H1 (cell line): ENCODE measurements around the gene CNTNAP1. TPM values are rescaled to one million over a fixed set of nuclear protein-coding genes. Genes with fewer than 3 reads are reported as not detected.

Experiments
- CTCF ChIA-PET: fragments of 300-600 bp; sonication (Branson Sonifier 250); formaldehyde crosslinking; loops from one replicate; lab custom pipeline; 2021; ENCODE audit not compliant: partially characterized antibody; lab: Charles Lee
- POLR2A ChIA-PET: fragments of 300-600 bp; sonication (Branson Sonifier 250); formaldehyde crosslinking; loops from one replicate; lab custom pipeline; 2021; ENCODE audit warnings: inconsistent platforms; ENCODE audit not compliant: partially characterized antibody; lab: Charles Lee
- DNase-seq, 2 experiments: peaks; one replicate each; pipeline versions ENCODE4 v3.0.0 to v3.0.0-alpha.2; 2010 to 2022; ENCODE audit warnings: low spot score in 2 of 2, low read depth in 1 of 2, mixed read lengths in 1 of 2
- FAIRE-seq: peaks from 2 replicates; lab custom pipeline; 2011; peaks lifted over from hg19 to GRCh38; lab: Jason Lieb, UNC
- H2AFZ ChIP-seq: 2 replicates; pipeline ENCODE4 v1.8.1; 2012; ENCODE audit warnings: low read length, inconsistent platforms
- H2AK5ac ChIP-seq: 2 replicates; pipeline ENCODE4 v1.6.1; 2013; ENCODE audit warnings: low read depth, low read length
- H2BK120ac ChIP-seq: replicated peaks from 2 replicates; pipeline ENCODE3; 2013; ENCODE audit warnings: low read depth, low read length, inconsistent platforms
- H2BK12ac ChIP-seq: 2 replicates; pipeline ENCODE4 v1.6.1; 2013; ENCODE audit warnings: low read depth, low read length
- H2BK15ac ChIP-seq: 2 replicates; pipeline ENCODE4 v1.6.1; 2013; ENCODE audit warnings: low read length
- H2BK20ac ChIP-seq: 2 replicates; pipeline ENCODE4 v1.6.1; 2013; ENCODE audit warnings: low read length
- H2BK5ac ChIP-seq: 2 replicates; pipeline ENCODE4 v1.6.1; 2013; ENCODE audit warnings: low read depth, low read length
- H3K14ac ChIP-seq: 2 replicates; pipeline ENCODE4 v1.6.1; 2013; ENCODE audit warnings: inconsistent platforms; ENCODE audit not compliant: insufficient read length
- H3K18ac ChIP-seq: 2 replicates; pipeline ENCODE4 v1.6.1; 2013; ENCODE audit warnings: low read length; ENCODE audit errors: extremely low read depth
- H3K23ac ChIP-seq: 2 replicates; pipeline ENCODE4 v1.6.1; 2013; ENCODE audit warnings: inconsistent platforms; ENCODE audit not compliant: insufficient read length
- H3K23me2 ChIP-seq: 2 replicates; pipeline ENCODE4 v1.6.1; 2013; ENCODE audit warnings: low read depth, low read length
- H3K27ac ChIP-seq: 2 replicates; pipeline ENCODE4 v1.6.1; 2011; ENCODE audit warnings: low read depth, low read length, inconsistent platforms
- H3K27me3 ChIP-seq, 4 experiments: replicated peaks in 1 of 4; 1 replicate in 1 of 4; 2 replicates in 3 of 4; pipeline versions ENCODE4 v1.6.1 to v1.8.1; 2011 to 2013; ENCODE audit warnings: low read length in 3 of 4, mild to moderate bottlenecking in 3 of 4, inconsistent platforms in 2 of 4, mixed read lengths in 2 of 4, moderate library complexity in 1 of 4; ENCODE audit not compliant: control insufficient read depth in 3 of 4, insufficient read depth in 3 of 4; ENCODE audit errors: extremely low read depth in 1 of 4
- H3K36me3 ChIP-seq, 4 experiments: 2 replicates each; pipeline versions ENCODE4 v1.6.1 to v1.8.1; 2011 to 2013; ENCODE audit warnings: mild to moderate bottlenecking in 4 of 4, low read length in 3 of 4, moderate library complexity in 2 of 4, control low read depth in 1 of 4, inconsistent platforms in 1 of 4; ENCODE audit not compliant: insufficient read depth in 4 of 4, control insufficient read depth in 2 of 4
- H3K4ac ChIP-seq: replicated peaks from 2 replicates; pipeline ENCODE3; 2013; ENCODE audit warnings: low read length, low read depth, mixed read lengths, inconsistent platforms; ENCODE audit not compliant: insufficient read length
- H3K4me1 ChIP-seq, 4 experiments: replicated peaks in 1 of 4; 1 replicate in 1 of 4; 2 replicates in 3 of 4; pipeline versions ENCODE4 v1.6.1 to v1.8.1; 2011 to 2013; ENCODE audit warnings: low read length in 3 of 4, inconsistent platforms in 2 of 4, mixed read lengths in 1 of 4; ENCODE audit not compliant: insufficient read depth in 4 of 4, control insufficient read depth in 3 of 4
- H3K4me2 ChIP-seq, 2 experiments: 2 replicates each; pipeline versions ENCODE4 v1.6.1 to v1.8.1; 2011 to 2013; ENCODE audit warnings: low read depth in 2 of 2, low read length in 2 of 2, control low read depth in 1 of 2, inconsistent platforms in 1 of 2, mild to moderate bottlenecking in 1 of 2; ENCODE audit not compliant: insufficient read depth in 1 of 2
- H3K4me3 ChIP-seq, 4 experiments: fragments of 200-600, 300-600 bp in 1 of 4; sonication (generic), shearing (Covaris generic), sonication (Bioruptor Twin) in 1 of 4; 2 replicates each; pipeline versions ENCODE4 v1.5.1 to v1.8.1; 2011 to 2016; ENCODE audit warnings: low read length in 4 of 4, low read depth in 3 of 4, control low read depth in 2 of 4, inconsistent platforms in 2 of 4, mild to moderate bottlenecking in 2 of 4, mixed read lengths in 1 of 4, moderate library complexity in 1 of 4; ENCODE audit not compliant: insufficient read depth in 2 of 4; ENCODE audit errors: extremely low read depth in 1 of 4
- H3K56ac ChIP-seq: replicated peaks from 2 replicates; pipeline ENCODE3; 2013; ENCODE audit warnings: low read depth, mild to moderate bottlenecking, mixed read lengths, low read length, inconsistent platforms; ENCODE audit not compliant: insufficient read length
- H3K79me1 ChIP-seq: 2 replicates; pipeline ENCODE4 v1.6.1; 2013; ENCODE audit warnings: low read depth, low read length, control low read depth
- H3K79me2 ChIP-seq, 2 experiments: 2 replicates each; pipeline versions ENCODE4 v1.6.1 to v1.8.1; 2012 to 2013; ENCODE audit warnings: low read length in 2 of 2, mild to moderate bottlenecking in 2 of 2, inconsistent platforms in 1 of 2; ENCODE audit not compliant: insufficient read depth in 2 of 2, control insufficient read depth in 1 of 2
- H3K9ac ChIP-seq, 4 experiments: replicated peaks in 1 of 4; 1 replicate in 1 of 4; 2 replicates in 3 of 4; pipeline versions ENCODE4 v1.6.1 to v1.8.1; 2011 to 2013; ENCODE audit warnings: low read depth in 3 of 4, low read length in 3 of 4, control low read depth in 2 of 4, mild to moderate bottlenecking in 2 of 4, moderate library complexity in 2 of 4, inconsistent platforms in 1 of 4; ENCODE audit errors: extremely low read depth in 1 of 4
- H3K9me3 ChIP-seq, 2 experiments: 2 replicates each; pipeline versions ENCODE4 v1.6.1 to v1.8.1; 2012 to 2013; ENCODE audit warnings: mild to moderate bottlenecking in 2 of 2, moderate library complexity in 2 of 2, control low read depth in 1 of 2, inconsistent platforms in 1 of 2, low read depth in 1 of 2, low read length in 1 of 2, mixed read lengths in 1 of 2; ENCODE audit not compliant: insufficient read depth in 2 of 2
- H4K20me1 ChIP-seq, 2 experiments: replicated peaks in 1 of 2; 2 replicates each; pipeline versions ENCODE3 to v1.8.1; 2011 to 2013; ENCODE audit warnings: inconsistent platforms in 2 of 2, low read length in 2 of 2, mild to moderate bottlenecking in 1 of 2; ENCODE audit not compliant: insufficient read depth in 2 of 2, control insufficient read depth in 1 of 2
- H4K5ac ChIP-seq: 2 replicates; pipeline ENCODE4 v1.6.1; 2013; ENCODE audit warnings: low read length, low read depth, mixed read lengths, inconsistent platforms; ENCODE audit not compliant: insufficient read length
- H4K8ac ChIP-seq: 2 replicates; pipeline ENCODE4 v1.8.0; 2013; ENCODE audit warnings: mild to moderate bottlenecking, moderate library complexity, low read length, inconsistent platforms; ENCODE audit not compliant: insufficient read depth; ENCODE audit errors: extremely low read depth
- H4K91ac ChIP-seq: replicated peaks from 2 replicates; pipeline ENCODE3; 2013; ENCODE audit warnings: low read length, mixed read lengths, inconsistent platforms; ENCODE audit not compliant: insufficient read length
- ASH2L ChIP-seq: fragments of 200-600, 300-600 bp; sonication (generic); IDR thresholded peaks from one replicate; pipeline ENCODE4 v1.7.1; 2017; ENCODE audit warnings: low read length
- CEBPB ChIP-seq: IDR thresholded peaks from 2 replicates; pipeline ENCODE4 v1.6.1; 2012; ENCODE audit warnings: low read depth, low read length
- WGBS, 2 experiments: shearing (Covaris generic) in 1 of 2; methylation state at CpG; one replicate each; pipeline versions ENCODE4 v1.1.6 to v1.1.7; 2013 to 2015; ENCODE audit warnings: low lambda C conversion rate in 2 of 2, mixed read lengths in 2 of 2, inconsistent platforms in 1 of 2, low coverage in 1 of 2, missing lambda C conversion rate in 1 of 2; ENCODE audit not compliant: insufficient replicate concordance in 2 of 2, insufficient coverage in 1 of 2, insufficient read length in 1 of 2; ENCODE audit errors: extremely low coverage in 1 of 2, missing lambda C conversion rate in 1 of 2; 5-methylcytosine and 5-hydroxymethylcytosine counted together
- polyA plus RNA-seq, 7 experiments: library from polyadenylated mRNA; depleted of rRNA in 3 of 7; stranded (reverse) in 5 of 7; unstranded in 2 of 7; fragments of >200 nt in 5 of 7; fragments of 200-250 nt in 2 of 7; gene quantifications; 1 replicate in 5 of 7; 2 replicates in 1 of 7; 4 replicates in 1 of 7; pipeline versions ENCODE4 v1.2.1 to v1.2.3, GENCODE V29; 2011 to 2013; ENCODE audit warnings: missing spikeins in 2 of 7, mixed read lengths in 2 of 7
- total RNA-seq: library from RNA; stranded (reverse); fragmentation: NEBNext Ultra II Directional; extraction: Animal tissue kit (Norgen Biotek cat#: 25700); gene quantifications from 2 replicates; pipeline ENCODE4 v1.2.1, GENCODE V29; 2021

CNTNAP1 gene
- total and polyA plus RNA-seq, 2 of the 8 experiments (the other 6 are each of a cell fraction or from before 2014, with no cell fraction given) = 4.7 to 10.0 TPM

- H2AK5ac ChIP-seq = no peak overlapping the region
- H3K36me3 ChIP-seq = peaks cover 2 to 31% (median 9%) of the 10 kb centered on the region in 4 experiments; a peak in 7 of 8 replicates
- H3K27me3 ChIP-seq = no peaks in the 10 kb centered on the region
- H3K4ac ChIP-seq = no peak overlapping the region
- no peak overlapping the region for H3K14ac ChIP-seq
- WGBS, 2 experiments = 88% methylated on average over 6 of the region's 6 CpGs; no CpG with 5 or more reads in 1 of the 2 experiments
- no peaks in the 10 kb centered on the region for H3K9me3 ChIP-seq
- H4K8ac ChIP-seq = no peak overlapping the region
- peak; percentile 50; the same call in 1 of the 2 replicates for TF ChIP-seq CEBPB
- TF ChIP-seq ASH2L = no peak
- no peak overlapping the region for H3K4me3 ChIP-seq
- no peaks in the 10 kb centered on the region for H3K79me2 ChIP-seq
- ChIA-PET POLR2A (interaction anchor here (0.8 to 1.4 kb wide), 2 partner anchors 11 to 14 kb away, joined by 3 to 5 read pairs; no protein-coding TSS in a partner anchor), CTCF (interaction anchor here (0.5 to 4.1 kb wide), 5 partner anchors 31 to 140 kb away, joined by 3 to 26 read pairs (median 3); no protein-coding TSS in a partner anchor)
- H3K9ac ChIP-seq = no peak overlapping the region
- H3K56ac ChIP-seq = no peak overlapping the region
- H2BK12ac ChIP-seq = no peak overlapping the region
- no peak overlapping the region for H2BK120ac ChIP-seq
- no peaks in the 10 kb centered on the region for H3K4me1 ChIP-seq
- peaks cover 0 to under 1% of the 10 kb centered on the region in 2 experiments for H4K20me1 ChIP-seq
- DNase-seq = no peak
- no peak for FAIRE-seq
- H3K79me1 ChIP-seq = no peaks in the 10 kb centered on the region
- H3K4me2 ChIP-seq = no peak overlapping the region
- no peak overlapping the region for H3K18ac ChIP-seq
- no peak overlapping the region for H3K23ac ChIP-seq
- H2BK20ac ChIP-seq = no peak overlapping the region
- H3K23me2 ChIP-seq = no peaks in the 10 kb centered on the region
- H2BK15ac ChIP-seq = no peak overlapping the region
- no peak overlapping the region for H3K27ac ChIP-seq
- H2BK5ac ChIP-seq = no peak overlapping the region
- H4K5ac ChIP-seq = no peak overlapping the region
- no peak overlapping the region for H2AFZ ChIP-seq
- no peak overlapping the region for H4K91ac ChIP-seq
Observed at GRCh38 chr17:42725143-42725542, 42.8 kb downstream of the CNTNAP1 start.
